AG04449 (cell line): ENCODE data around the gene BEND2.
"Not testable (repeated sequence)": the region's sequence is repeated elsewhere in the genome, so short reads cannot be mapped to it uniquely, and the experiment has no call there.

Experiments used
- CTCF ChIA-PET: fragments of 350-600 bp; formaldehyde crosslinking; extraction: SDS; loops from one replicate; lab custom pipeline; 2021; ENCODE audit warnings: antibody characterized with exemption; lab: Yijun Ruan, JAX
- POLR2A ChIA-PET: fragments of 400-600, 350-600 bp; formaldehyde crosslinking; extraction: SDS; loops from one replicate; lab custom pipeline; 2020; ENCODE audit warnings: antibody characterized with exemption, inconsistent platforms; lab: Yijun Ruan, JAX
- DNase-seq: peaks from one replicate; pipeline ENCODE4 v3.0.0-alpha.2; 2010; ENCODE audit warnings: low read depth, low spot score
- H3K4me3 ChIP-seq: 2 replicates; pipeline ENCODE4 v1.5.1; 2011; ENCODE audit warnings: low read depth, mild to moderate bottlenecking, control low read depth, low read length
- CTCF ChIP-seq: IDR thresholded peaks from one replicate; pipeline ENCODE4 v1.5.1; 2011; ENCODE audit warnings: mild to moderate bottlenecking, moderate library complexity, low read length, control low read depth, inconsistent platforms; ENCODE audit not compliant: insufficient read depth; ENCODE audit errors: missing control alignments

Gene BEND2

GRCh38 chrX:18220786-18221185, at the start of gene BEND2:
Gene BEND2, minus strand, starts transcription at chrX:18220886. Its CDS starts 136 bp downstream, at chrX:18220750.
- POLR2A ChIA-PET = no interaction called here
- H3K4me3 ChIP-seq = no peak within 1 kb of the TSS
- TF ChIP-seq CTCF = no peak
- DNase-seq = no peak
- CTCF ChIA-PET = no interaction called here

GRCh38 chrX:18255059-18255458, 34.4 kb upstream of the BEND2 start:
- ChIA-PET POLR2A (no interaction called here), CTCF (no interaction called here)
- no peak overlapping the region for H3K4me3 ChIP-seq
- no peak for DNase-seq
- no peak for TF ChIP-seq CTCF

- no peak for TF ChIP-seq CTCF
- no peak overlapping the region for H3K4me3 ChIP-seq
- CTCF ChIA-PET = no interaction called here
- DNase-seq = no peak
- POLR2A ChIA-PET = no interaction called here
These were observed 32.1 kb upstream of the BEND2 start for GRCh38 chrX:18252644-18253359.

- CTCF ChIA-PET, POLR2A ChIA-PET, DNase-seq: not testable (repeated sequence)
These were observed 9.0 kb upstream of the BEND2 start for GRCh38 chrX:18229646-18230045.

GRCh38 chrX:18228069-18228468, 7.4 kb upstream of the BEND2 start:
- no peak for DNase-seq
- no peak overlapping the region for H3K4me3 ChIP-seq
- ChIA-PET CTCF (no interaction called here), POLR2A (no interaction called here)
- no peak for TF ChIP-seq CTCF

More at GRCh38 chrX:18229646-18230045, 9.0 kb upstream of the BEND2 start:
- not testable (repeated sequence) for H3K4me3 ChIP-seq

GRCh38 chrX:18227458-18227857, 6.8 kb upstream of the BEND2 start:
- CTCF ChIA-PET = no interaction called here
- POLR2A ChIA-PET = no interaction called here
- H3K4me3 ChIP-seq = no peak overlapping the region
- no peak for TF ChIP-seq CTCF
- no peak for DNase-seq

GRCh38 chrX:18210470-18210869, 10.2 kb downstream of the BEND2 start:
- DNase-seq = no peak

More at GRCh38 chrX:18210470-18210869, 10.2 kb downstream of the BEND2 start:
- ChIA-PET CTCF (no interaction called here), POLR2A (no interaction called here)
- H3K4me3 ChIP-seq = no peak overlapping the region
- no peak for TF ChIP-seq CTCF
